Right cardiac atrium (tissue), 5 donors: ENCODE results near the gene BCL2L13. TPM values are rescaled to one million over a fixed set of nuclear protein-coding genes. Genes with fewer than 3 reads are reported as not detected.

Experiments
- microRNA-seq, 2 donors: library from miRNA; unstranded; fragments of <30 nt; microRNA quantifications; one replicate each; pipeline ENCODE4 v1.2.0, GENCODE V29; 2020 to 2021
- polyA plus RNA-seq: library from polyadenylated mRNA; stranded (reverse); fragments of 200-250 nt; gene quantifications from one replicate; pipeline ENCODE4 v1.2.3, GENCODE V29; 2013
- total RNA-seq, 4 donors: library from RNA; stranded (reverse); fragmentation: NEBNext Ultra II Directional; extraction: Animal tissue kit (Norgen Biotek cat#: 25700); gene quantifications; one replicate each; pipeline ENCODE4 v1.2.1, GENCODE V29; 2021
- donor health status: healthy with polysubstance abuse.
- donor health status: DM: no; HTN: yes; CAD: no.
- donor health status: DM: no; HTN: no; CAD: no.
- donor health status: DM: no; HTN: yes; CAD: no; lungs with severe emphysema.
- donor health status: DM: yes; HTN: yes; CAD: no.

BCL2L13 gene
- total and polyA plus RNA-seq, 5 donors, result 40.0 to 62.9 (median 54.5) TPM

Small RNA genes within 50 kb of the gene (microRNA-seq; reads per million reads assigned to microRNA genes)
- 0 reads per million in 2 donors for gene MIR3198-1

Other genes starting within 250 kb of the BCL2L13 start
- gene SLC25A18, start 75.3 kb upstream of the BCL2L13 start, total RNA-seq, result 1 to 10 TPM in 3 of 4 donors, under 1 TPM in 1; 0.96 to 2.6 (median 1.3) TPM
- gene SLC25A18, start 75.3 kb upstream of the BCL2L13 start, polyA plus RNA-seq, result 2.0 TPM
- gene ATP6V1E1, start 10.0 kb upstream of the BCL2L13 start, total RNA-seq, result 100 to 1,000 TPM; 162 to 199 (median 182) TPM
- 207 TPM for gene ATP6V1E1, start 10.0 kb upstream of the BCL2L13 start, polyA plus RNA-seq
- 10 to 100 TPM in 3 of 4 donors, 1 to 10 TPM in 1; 7.2 to 13.1 (median 11.3) TPM for gene BID, start 135.7 kb downstream of the BCL2L13 start, total RNA-seq
- gene BID, start 135.7 kb downstream of the BCL2L13 start, polyA plus RNA-seq, result 12.7 TPM